Measurements from ENCODE around the gene USP6NL.

DNA sequence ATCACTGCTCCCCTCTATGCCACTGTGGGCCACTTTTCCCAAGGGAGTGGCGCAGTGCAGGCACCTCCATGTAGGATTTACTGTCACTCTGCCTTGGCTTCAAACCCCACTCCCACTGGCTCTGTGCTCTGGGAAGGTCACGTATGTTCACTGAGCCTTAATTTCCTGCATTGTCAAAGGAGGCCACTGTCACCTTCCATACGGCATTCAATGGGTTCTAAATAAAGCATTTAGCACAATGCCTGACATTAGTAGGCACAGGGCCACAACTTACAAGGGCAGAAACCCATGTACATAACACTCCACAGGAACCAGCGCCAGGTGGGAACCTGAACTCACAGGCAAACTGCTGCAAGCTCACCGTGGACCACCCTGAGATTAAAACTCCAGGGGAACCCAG is 196.4 kb downstream of the USP6NL start:
- TF ChIP-seq NRF1 (conservative IDR thresholded peaks at IDR 0.05; ENCODE audit: low read depth, low read length) (no peak), EP300 (IDR thresholded peaks at IDR 0.05; ENCODE audit: borderline replicate concordance in 1 of 2, control insufficient read depth in 1 of 2, low read depth in 2 of 2, low read length in 2 of 2) (no peak), RUNX3 (IDR thresholded peaks at IDR 0.05; ENCODE audit: low read length) (no peak), DPF2 (IDR thresholded peaks at IDR 0.05) (no peak), SIN3A (IDR thresholded peaks at IDR 0.05; ENCODE audit: low read depth, low read length) (no peak), ZZZ3 (IDR thresholded peaks at IDR 0.05; ENCODE audit: control insufficient read depth, insufficient read length, low read depth) (no peak), SP1 (IDR thresholded peaks at IDR 0.05; ENCODE audit: low read depth, low read length) (no peak), RFX5 (IDR thresholded peaks at IDR 0.05; ENCODE audit: low read depth, low read length) (no peak), NR2C2 (IDR thresholded peaks at IDR 0.05; ENCODE audit: borderline replicate concordance, control insufficient read depth, insufficient read length, low read depth) (no peak)
- TF ChIP-seq, protein P1, sequence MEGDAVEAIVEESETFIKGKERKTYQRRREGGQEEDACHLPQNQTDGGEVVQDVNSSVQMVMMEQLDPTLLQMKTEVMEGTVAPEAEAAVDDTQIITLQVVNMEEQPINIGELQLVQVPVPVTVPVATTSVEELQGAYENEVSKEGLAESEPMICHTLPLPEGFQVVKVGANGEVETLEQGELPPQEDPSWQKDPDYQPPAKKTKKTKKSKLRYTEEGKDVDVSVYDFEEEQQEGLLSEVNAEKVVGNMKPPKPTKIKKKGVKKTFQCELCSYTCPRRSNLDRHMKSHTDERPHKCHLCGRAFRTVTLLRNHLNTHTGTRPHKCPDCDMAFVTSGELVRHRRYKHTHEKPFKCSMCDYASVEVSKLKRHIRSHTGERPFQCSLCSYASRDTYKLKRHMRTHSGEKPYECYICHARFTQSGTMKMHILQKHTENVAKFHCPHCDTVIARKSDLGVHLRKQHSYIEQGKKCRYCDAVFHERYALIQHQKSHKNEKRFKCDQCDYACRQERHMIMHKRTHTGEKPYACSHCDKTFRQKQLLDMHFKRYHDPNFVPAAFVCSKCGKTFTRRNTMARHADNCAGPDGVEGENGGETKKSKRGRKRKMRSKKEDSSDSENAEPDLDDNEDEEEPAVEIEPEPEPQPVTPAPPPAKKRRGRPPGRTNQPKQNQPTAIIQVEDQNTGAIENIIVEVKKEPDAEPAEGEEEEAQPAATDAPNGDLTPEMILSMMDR (IDR thresholded peaks at IDR 0.05 in 2 of 3, conservative IDR thresholded peaks at IDR 0.05 in 1 of 3; ENCODE audit: control insufficient read depth in 2 of 3, extremely low read depth in 1 of 3, insufficient read depth in 1 of 3, low read depth in 3 of 3, low read length in 3 of 3), result no peak
- TF ChIP-seq, protein P2, sequence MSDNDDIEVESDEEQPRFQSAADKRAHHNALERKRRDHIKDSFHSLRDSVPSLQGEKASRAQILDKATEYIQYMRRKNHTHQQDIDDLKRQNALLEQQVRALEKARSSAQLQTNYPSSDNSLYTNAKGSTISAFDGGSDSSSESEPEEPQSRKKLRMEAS (IDR thresholded peaks at IDR 0.05; ENCODE audit: low read depth, low read length), result no peak

Data from GM12878 (cell line).